Hepatocyte (in vitro differentiated cells): ENCODE results near the gene WIPF3. TPM values are rescaled to one million over a fixed set of nuclear protein-coding genes. Genes with fewer than 3 reads are reported as not detected.

Source experiments
- DNase-seq: peaks from one replicate; pipeline ENCODE4 v3.0.0-alpha.2; 2016; ENCODE audit warnings: low spot score
- H2AFZ ChIP-seq: fragments of 200-600 bp; sonication (generic); 2 replicates; pipeline ENCODE4 v1.6.0; 2016; ENCODE audit warnings: antibody characterized with exemption, mild to moderate bottlenecking
- H3K27ac ChIP-seq: fragments of 200-600 bp; sonication (generic); 2 replicates; pipeline ENCODE4 v1.5.1; 2016; ENCODE audit warnings: mild to moderate bottlenecking
- H3K27me3 ChIP-seq: fragments of 200-600 bp; sonication (generic); 2 replicates; pipeline ENCODE4 v1.6.1; 2016
- H3K36me3 ChIP-seq: fragments of 200-600 bp; sonication (generic); replicated peaks from 2 replicates; pipeline ENCODE4 v1.5.1; 2016; ENCODE audit warnings: low read depth; ENCODE audit not compliant: insufficient read depth
- H3K4me1 ChIP-seq: fragments of 200-600 bp; sonication (generic); 2 replicates; pipeline ENCODE4 v1.5.1; 2016; ENCODE audit warnings: mild to moderate bottlenecking, moderate library complexity; ENCODE audit not compliant: insufficient read depth
- H3K4me2 ChIP-seq: fragments of 200-600 bp; sonication (generic); 2 replicates; pipeline ENCODE4 v1.6.0; 2016
- H3K4me3 ChIP-seq: fragments of 200-600 bp; sonication (generic); 2 replicates; pipeline ENCODE4 v1.5.1; 2016; ENCODE audit warnings: mild to moderate bottlenecking
- H3K79me2 ChIP-seq: fragments of 200-600 bp; sonication (generic); 2 replicates; pipeline ENCODE4 v1.6.0; 2017; ENCODE audit warnings: mild to moderate bottlenecking
- H3K9me2 ChIP-seq: fragments of 200-600 bp; sonication (generic); replicated peaks from 2 replicates; pipeline ENCODE4 v1.6.0; 2017; ENCODE audit warnings: mild to moderate bottlenecking; ENCODE audit not compliant: insufficient read depth
- H3K9me3 ChIP-seq: fragments of 200-600 bp; sonication (generic); 2 replicates; pipeline ENCODE4 v1.5.1; 2016; ENCODE audit warnings: low read depth, mild to moderate bottlenecking
- H4K20me1 ChIP-seq: fragments of 200-600 bp; sonication (generic); 2 replicates; pipeline ENCODE4 v1.6.0; 2016; ENCODE audit warnings: mild to moderate bottlenecking; ENCODE audit not compliant: insufficient read depth, poor library complexity, severe bottlenecking
- EZH2 ChIP-seq: fragments of 200-600 bp; sonication (generic); IDR thresholded peaks from 2 replicates; pipeline ENCODE4 v1.6.1; 2016; ENCODE audit warnings: antibody characterized with exemption, mild to moderate bottlenecking, borderline replicate concordance
- EZH2phosphoT487 ChIP-seq: fragments of 200-600 bp; sonication (generic); IDR thresholded peaks from one replicate; pipeline ENCODE4 v1.6.1; 2018; ENCODE audit warnings: antibody characterized with exemption, mild to moderate bottlenecking, low read depth, moderate library complexity; ENCODE audit not compliant: unreplicated experiment, severe bottlenecking
- WGBS: methylation state at CpG from one replicate; pipeline ENCODE4 v1.1.6; 2016; ENCODE audit warnings: low lambda C conversion rate; ENCODE audit errors: missing lambda C conversion rate; 5-methylcytosine and 5-hydroxymethylcytosine counted together
- polyA plus RNA-seq: library from polyadenylated mRNA; unstranded; fragments of >200 nt; fragmentation: Nextera tagmentation; extraction: Ambion mirVana; gene quantifications from 2 replicates; pipeline ENCODE4 v1.2.1, GENCODE V29; 2016
- total RNA-seq: library from RNA; depleted of rRNA; stranded (reverse); fragments of >200 nt; gene quantifications from 2 replicates; pipeline ENCODE4 v1.2.3, GENCODE V29; 2014
- TF ChIP-seq, protein P1 (sequence below): fragments of 200-600 bp; sonication (generic); IDR thresholded peaks from 2 replicates; pipeline ENCODE4 v1.5.1; 2016; ENCODE audit warnings: antibody characterized with exemption, mild to moderate bottlenecking; ENCODE audit not compliant: poor library complexity

WIPF3 gene
- total and polyA plus RNA-seq, 2 experiments from 2014 or later, result 0.98 to 2.4 TPM

DNA sequence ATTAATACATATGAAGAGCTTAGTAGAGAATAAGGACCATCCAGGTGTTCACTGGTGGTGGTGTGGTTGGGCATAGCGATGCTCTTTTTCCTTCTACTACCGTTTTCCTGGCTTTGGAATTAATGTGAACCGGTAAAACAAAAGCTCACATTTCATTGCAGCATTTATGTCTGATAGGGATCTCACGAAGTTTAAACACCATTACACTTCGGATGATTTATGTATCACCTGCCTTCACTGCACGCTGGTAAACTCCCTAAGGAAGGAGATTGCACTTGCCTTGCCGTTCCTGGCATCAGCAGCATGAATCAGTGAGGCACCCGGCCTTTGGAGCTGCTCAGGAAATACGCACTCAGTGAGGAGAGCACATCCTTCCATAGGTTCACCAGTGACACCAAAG lies 47.5 kb downstream of the WIPF3 start:
- 71% methylated on average over 9 of the region's 9 CpGs for WGBS
- H3K4me1 ChIP-seq, result peaks cover 43% of the 10 kb centered on the region
- no peak overlapping the region for H3K4me2 ChIP-seq
- TF ChIP-seq, protein P1, sequence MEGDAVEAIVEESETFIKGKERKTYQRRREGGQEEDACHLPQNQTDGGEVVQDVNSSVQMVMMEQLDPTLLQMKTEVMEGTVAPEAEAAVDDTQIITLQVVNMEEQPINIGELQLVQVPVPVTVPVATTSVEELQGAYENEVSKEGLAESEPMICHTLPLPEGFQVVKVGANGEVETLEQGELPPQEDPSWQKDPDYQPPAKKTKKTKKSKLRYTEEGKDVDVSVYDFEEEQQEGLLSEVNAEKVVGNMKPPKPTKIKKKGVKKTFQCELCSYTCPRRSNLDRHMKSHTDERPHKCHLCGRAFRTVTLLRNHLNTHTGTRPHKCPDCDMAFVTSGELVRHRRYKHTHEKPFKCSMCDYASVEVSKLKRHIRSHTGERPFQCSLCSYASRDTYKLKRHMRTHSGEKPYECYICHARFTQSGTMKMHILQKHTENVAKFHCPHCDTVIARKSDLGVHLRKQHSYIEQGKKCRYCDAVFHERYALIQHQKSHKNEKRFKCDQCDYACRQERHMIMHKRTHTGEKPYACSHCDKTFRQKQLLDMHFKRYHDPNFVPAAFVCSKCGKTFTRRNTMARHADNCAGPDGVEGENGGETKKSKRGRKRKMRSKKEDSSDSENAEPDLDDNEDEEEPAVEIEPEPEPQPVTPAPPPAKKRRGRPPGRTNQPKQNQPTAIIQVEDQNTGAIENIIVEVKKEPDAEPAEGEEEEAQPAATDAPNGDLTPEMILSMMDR, result no peak
- TF ChIP-seq EZH2phosphoT487, result no peak
- TF ChIP-seq EZH2, result no peak
- no peaks in the 10 kb centered on the region for H3K9me3 ChIP-seq
- DNase-seq, result no peak
- H2AFZ ChIP-seq, result no peak overlapping the region
- no peaks in the 10 kb centered on the region for H3K79me2 ChIP-seq
- no peaks in the 10 kb centered on the region for H3K27me3 ChIP-seq
- no peaks in the 10 kb centered on the region for H4K20me1 ChIP-seq
- no peaks in the 10 kb centered on the region for H3K36me3 ChIP-seq
- no peak overlapping the region for H3K4me3 ChIP-seq
- H3K9me2 ChIP-seq, result no peaks in the 10 kb centered on the region
- H3K27ac ChIP-seq, result peak overlapping the region; percentile 31

DNA sequence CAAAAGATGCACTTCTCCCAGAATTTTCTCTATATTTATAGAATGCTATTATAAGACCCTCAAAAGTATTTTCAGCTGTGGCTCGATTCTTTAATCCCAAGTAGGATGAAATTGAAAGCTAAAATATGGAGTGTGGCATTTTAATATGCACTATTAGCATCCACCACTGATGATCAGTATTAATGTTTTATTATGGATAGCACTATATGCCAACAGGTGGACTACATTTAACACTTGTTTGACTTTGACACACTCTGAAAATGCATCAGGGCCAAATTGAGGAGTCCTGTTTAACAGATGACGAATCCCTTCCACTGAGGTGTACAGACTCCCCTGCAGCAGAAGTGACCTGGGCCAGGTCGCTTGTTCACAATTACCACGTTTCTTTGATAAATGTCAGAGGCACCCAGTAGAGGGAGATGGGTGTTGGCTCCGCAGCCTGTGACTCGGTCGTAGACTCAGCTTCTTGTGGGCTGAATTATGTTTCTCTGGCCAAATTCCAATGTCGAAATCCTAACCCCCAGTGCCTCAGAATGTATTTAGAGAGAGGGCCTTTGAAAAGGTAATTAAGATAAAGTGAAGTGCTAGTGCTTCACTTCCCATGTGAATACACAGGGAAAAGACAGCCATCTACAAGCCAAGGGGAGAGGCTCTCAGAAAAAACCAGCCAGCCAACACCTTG lies 48.1 kb downstream of the WIPF3 start:
- DNase-seq, result peak; percentile 71
- H3K9me3 ChIP-seq, result no peaks in the 10 kb centered on the region
- peak overlapping the region; percentile 21 for H3K4me2 ChIP-seq
- H2AFZ ChIP-seq, result no peak overlapping the region
- no peaks in the 10 kb centered on the region for H3K36me3 ChIP-seq
- H3K27ac ChIP-seq, result peak overlapping the region; percentile 64
- WGBS, result 27% methylated on average over 8 of the region's 8 CpGs
- no peak overlapping the region for H3K4me3 ChIP-seq
- H3K27me3 ChIP-seq, result no peaks in the 10 kb centered on the region
- no peaks in the 10 kb centered on the region for H3K79me2 ChIP-seq
- no peak for TF ChIP-seq EZH2phosphoT487
- TF ChIP-seq, protein P1, result peak; percentile 21
- TF ChIP-seq EZH2, result no peak
- no peaks in the 10 kb centered on the region for H4K20me1 ChIP-seq
- peaks cover 47% of the 10 kb centered on the region for H3K4me1 ChIP-seq
- H3K9me2 ChIP-seq, result no peaks in the 10 kb centered on the region

DNA sequence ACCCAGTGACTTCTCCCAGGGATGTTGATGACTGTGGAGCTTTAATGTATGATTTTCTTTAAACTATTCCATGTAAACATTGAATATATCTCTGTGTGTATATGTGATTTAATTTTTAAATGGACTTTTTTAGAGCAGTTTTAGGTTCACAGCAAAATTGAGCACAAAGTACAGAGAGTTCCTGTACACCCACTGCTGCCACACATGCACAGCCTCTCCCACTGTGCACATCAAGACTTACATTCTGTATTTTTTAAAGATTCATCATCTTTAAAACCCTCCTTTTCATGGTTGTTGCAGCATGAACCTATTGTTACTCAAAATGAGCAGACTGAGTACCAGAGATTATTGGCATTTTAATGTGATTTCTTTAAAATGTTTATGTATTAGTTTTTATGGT lies 51.3 kb downstream of the WIPF3 start:
- H3K36me3 ChIP-seq, result no peaks in the 10 kb centered on the region
- DNase-seq, result no peak
- no peak overlapping the region for H2AFZ ChIP-seq
- no peak overlapping the region for H3K27ac ChIP-seq
- no peaks in the 10 kb centered on the region for H3K9me2 ChIP-seq
- TF ChIP-seq EZH2, result no peak
- TF ChIP-seq EZH2phosphoT487, result no peak
- TF ChIP-seq, protein P1, result no peak
- H3K4me2 ChIP-seq, result no peak overlapping the region
- H3K79me2 ChIP-seq, result no peaks in the 10 kb centered on the region
- no peaks in the 10 kb centered on the region for H3K9me3 ChIP-seq
- no peaks in the 10 kb centered on the region for H4K20me1 ChIP-seq
- H3K4me1 ChIP-seq, result peaks cover 47% of the 10 kb centered on the region
- H3K4me3 ChIP-seq, result no peak overlapping the region
- H3K27me3 ChIP-seq, result no peaks in the 10 kb centered on the region
